ENCODE data around the gene TSPEAR.

The TSPEAR gene

DNA sequence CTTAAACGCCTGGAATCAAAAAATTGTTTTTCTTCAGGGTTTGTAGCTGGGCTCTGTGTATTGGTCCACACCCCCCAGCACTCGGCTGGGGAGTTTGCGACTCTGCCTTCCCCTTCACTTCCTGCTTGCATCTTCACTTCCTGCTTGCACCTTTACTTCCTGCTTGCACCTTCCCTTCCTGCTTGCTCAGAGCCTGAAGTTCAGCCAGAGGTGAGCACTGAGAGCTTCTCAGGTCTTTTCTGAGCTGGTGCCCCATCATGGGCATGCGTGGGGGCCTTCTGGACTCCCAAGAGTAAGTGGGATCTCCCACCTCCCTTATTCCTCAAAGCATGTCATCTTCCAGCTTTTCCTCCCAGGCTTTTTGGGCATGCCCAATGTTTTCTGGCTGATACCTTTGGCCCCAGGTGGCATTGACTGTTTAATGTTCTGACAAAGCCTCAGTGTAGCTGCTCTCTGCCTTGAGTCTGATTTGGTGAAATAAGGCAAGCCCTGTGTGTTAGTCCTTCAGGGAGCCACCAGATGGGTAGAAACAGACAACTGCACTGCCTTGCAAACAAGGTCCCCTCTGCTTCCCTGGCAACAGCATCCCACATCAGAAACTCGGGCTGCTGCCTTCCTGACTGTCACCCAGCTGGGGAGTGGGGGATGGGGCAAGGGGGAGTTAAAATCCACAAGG lies 163.6 kb downstream of the TSPEAR start:
- Histone ChIP-seq H3K4me2 (peak overlapping the region; percentile 0 to 73 (median 59); a peak in 19 of 22 replicates), H3K27me3 (no peaks in the 10 kb centered on the region), H3K9me3 (replicated peaks in 1 of 11) (peaks cover 14 to 22% (median 19%) of the 10 kb centered on the region in 11 experiments), H3K4me3 (no peak overlapping the region), H3K36me3 (no peaks in the 10 kb centered on the region; a peak in 1 of 22 replicates), H3K4me1 (peaks cover 10 to 44% (median 34%) of the 10 kb centered on the region in 10 experiments; a peak in 18 of 20 replicates), H3K9ac (no peak overlapping the region), H3K27ac (no peak overlapping the region), H4K20me1 (no peaks in the 10 kb centered on the region)
- TF ChIP-seq Cebpa-rat (IDR thresholded peaks at IDR 0.05) = no peak

DNA sequence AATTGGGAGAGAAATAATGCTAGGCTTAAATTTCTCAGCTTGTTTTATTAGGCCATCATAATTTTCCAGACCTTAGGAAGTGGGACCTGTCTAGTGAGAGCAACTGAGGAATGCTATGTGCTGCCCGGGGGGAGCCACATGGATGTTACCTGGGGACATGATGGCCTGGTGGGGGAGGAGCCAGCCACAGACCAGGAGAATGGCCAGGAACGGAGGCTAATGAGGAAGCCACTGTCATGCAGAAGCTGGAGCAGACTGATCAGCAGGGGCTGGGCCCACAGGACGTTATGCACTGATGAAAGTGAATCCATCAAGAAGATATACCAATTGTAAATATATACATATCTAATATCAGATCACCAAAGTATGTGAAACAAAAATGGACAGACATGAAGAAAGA lies 166.8 kb downstream of the TSPEAR start:
- H3K4me2 ChIP-seq = no peak overlapping the region
- H3K36me3 ChIP-seq = no peaks in the 10 kb centered on the region; a peak in 1 of 22 replicates
- TF ChIP-seq Cebpa-rat (IDR thresholded peaks at IDR 0.05) = no peak
- no peak overlapping the region for H3K27ac ChIP-seq
- H3K4me3 ChIP-seq = no peak overlapping the region
- no peak overlapping the region for H3K9ac ChIP-seq
- H3K4me1 ChIP-seq = peaks cover 15 to 34% (median 21%) of the 10 kb centered on the region in 10 experiments
- no peaks in the 10 kb centered on the region for H4K20me1 ChIP-seq
- peaks cover 14 to 22% (median 19%) of the 10 kb centered on the region in 11 experiments for H3K9me3 ChIP-seq (replicated peaks in 1 of 11)
- H3K27me3 ChIP-seq = no peaks in the 10 kb centered on the region

DNA sequence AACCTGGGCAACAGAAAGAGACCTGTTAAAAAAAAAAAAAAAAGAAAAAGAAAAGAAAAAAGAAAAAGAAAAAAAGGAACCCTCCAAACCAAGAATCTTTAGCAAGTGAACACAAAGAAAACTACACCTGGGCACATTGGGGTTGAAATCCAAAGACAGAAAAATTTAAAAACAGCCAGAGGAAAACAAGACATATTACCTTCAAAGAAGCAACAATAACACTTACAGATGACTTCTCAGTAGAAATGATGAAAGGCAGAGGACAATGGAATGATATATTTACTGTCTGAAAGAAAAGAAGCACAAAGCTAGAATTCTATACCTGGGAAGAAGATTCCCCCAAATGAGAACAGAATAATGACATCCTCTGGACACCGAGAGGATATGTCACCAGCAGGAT lies 168.7 kb downstream of the TSPEAR start:
- peaks cover 14 to 22% (median 18%) of the 10 kb centered on the region in 11 experiments for H3K9me3 ChIP-seq (replicated peaks in 1 of 11)
- TF ChIP-seq Cebpa-rat (IDR thresholded peaks at IDR 0.05) = no peak
- no peak overlapping the region for H3K27ac ChIP-seq
- H3K4me1 ChIP-seq = peaks cover 6 to 23% (median 9%) of the 10 kb centered on the region in 10 experiments
- H4K20me1 ChIP-seq = no peaks in the 10 kb centered on the region
- H3K4me2 ChIP-seq = no peak overlapping the region
- no peak overlapping the region for H3K4me3 ChIP-seq
- no peak overlapping the region for H3K9ac ChIP-seq
- no peaks in the 10 kb centered on the region for H3K27me3 ChIP-seq
- H3K36me3 ChIP-seq = no peaks in the 10 kb centered on the region; a peak in 1 of 22 replicates

DNA sequence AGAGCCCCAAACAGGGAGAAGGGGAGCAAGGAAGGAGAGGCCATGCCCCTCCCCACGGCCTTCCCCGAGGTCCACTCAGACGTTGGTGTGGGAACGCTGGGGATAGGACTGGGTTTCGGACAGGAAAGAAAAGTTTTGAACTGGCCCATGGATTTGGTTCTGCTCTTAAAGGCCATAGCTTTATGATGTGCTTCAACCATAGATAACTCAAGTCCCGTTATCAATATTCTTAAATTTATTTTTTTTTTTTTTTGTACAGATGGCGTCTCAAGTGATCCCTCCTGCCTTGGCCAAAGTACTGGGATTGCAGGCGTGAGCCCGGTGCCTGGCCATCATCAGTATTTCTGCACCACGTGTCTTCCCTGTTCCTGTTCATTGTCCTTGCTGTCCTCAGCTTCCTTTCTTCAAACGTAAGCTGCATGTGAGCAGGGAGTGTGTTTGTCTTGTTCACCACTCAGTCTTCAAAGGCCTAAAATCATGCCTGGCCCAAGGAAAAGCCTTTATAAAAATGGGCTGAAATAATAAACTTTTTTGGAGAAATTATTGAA lies 170.6 kb downstream of the TSPEAR start:
- Histone ChIP-seq H3K4me2 (peak overlapping the region in 4 of 11 experiments; percentile 16 to 44 (median 32); a peak in 2 of 22 replicates), H3K36me3 (no peaks in the 10 kb centered on the region), H4K20me1 (no peaks in the 10 kb centered on the region), H3K27ac (no peak overlapping the region), H3K9me3 (replicated peaks in 1 of 11) (peaks cover 0 to 6% (median under 1%) of the 10 kb centered on the region in 11 experiments; a peak in 8 of 22 replicates), H3K9ac (no peak overlapping the region), H3K4me1 (peaks cover 0 to 17% (median 2%) of the 10 kb centered on the region in 10 experiments; a peak in 4 of 20 replicates), H3K27me3 (no peaks in the 10 kb centered on the region), H3K4me3 (no peak overlapping the region)
- TF ChIP-seq Cebpa-rat (IDR thresholded peaks at IDR 0.05) = no peak

DNA sequence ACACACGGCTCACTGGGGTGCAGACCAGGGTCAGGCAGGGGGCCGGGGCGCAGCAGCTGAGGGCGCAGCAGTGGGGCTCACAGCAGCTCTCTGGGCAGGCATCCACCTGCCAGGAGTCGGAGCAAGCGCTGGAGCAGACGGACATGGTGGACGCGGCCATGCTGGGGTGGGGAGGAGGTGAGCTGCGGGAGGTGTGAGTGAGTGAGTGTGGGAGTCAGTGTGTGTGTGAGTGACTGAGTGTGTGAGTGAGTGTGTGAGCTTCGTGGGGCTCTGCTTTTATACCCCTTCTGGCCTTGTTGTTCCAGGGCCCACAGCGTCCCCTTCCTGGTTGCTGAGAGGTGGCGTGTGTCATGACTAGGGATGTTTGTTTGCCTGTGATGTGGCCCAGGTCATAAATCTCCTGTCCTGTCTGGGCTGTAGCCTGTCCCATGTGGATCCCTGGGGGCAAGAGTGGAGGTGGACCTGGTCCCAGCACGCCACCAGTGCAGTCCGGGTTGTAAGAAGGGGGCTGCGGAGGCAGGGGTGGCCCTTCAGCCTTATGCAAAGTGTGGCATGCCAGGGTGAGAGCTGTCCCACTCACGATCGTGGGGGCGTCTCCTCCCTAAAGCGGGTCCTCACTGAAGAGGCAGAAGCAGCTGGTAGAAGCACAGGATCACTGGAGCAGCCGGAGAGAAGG lies 171.2 kb downstream of the TSPEAR start, which contains the start of gene KRTAP10-1:
Gene KRTAP10-1 (minus strand): TSS at position 205 of the 676 bp plus-strand sequence. CDS start 45 bp downstream, at position 160.
- Histone ChIP-seq H3K27me3 (no peaks in the 10 kb centered on the region), H3K36me3 (no peaks in the 10 kb centered on the region), H4K20me1 (no peaks in the 10 kb centered on the region), H3K4me2 (peak within 1 kb of the TSS in 4 of 11 experiments; percentile 16 to 44 (median 32); a peak in 2 of 22 replicates), H3K9me3 (replicated peaks in 1 of 11) (no peaks in the 10 kb centered on the region; a peak in 1 of 22 replicates), H3K4me1 (peaks cover 0 to 17% (median 2%) of the 10 kb centered on the region in 10 experiments; a peak in 4 of 20 replicates), H3K9ac (no peak within 1 kb of the TSS), H3K4me3 (no peak within 1 kb of the TSS), H3K27ac (no peak within 1 kb of the TSS)
- no peak for TF ChIP-seq Cebpa-rat (IDR thresholded peaks at IDR 0.05)

DNA sequence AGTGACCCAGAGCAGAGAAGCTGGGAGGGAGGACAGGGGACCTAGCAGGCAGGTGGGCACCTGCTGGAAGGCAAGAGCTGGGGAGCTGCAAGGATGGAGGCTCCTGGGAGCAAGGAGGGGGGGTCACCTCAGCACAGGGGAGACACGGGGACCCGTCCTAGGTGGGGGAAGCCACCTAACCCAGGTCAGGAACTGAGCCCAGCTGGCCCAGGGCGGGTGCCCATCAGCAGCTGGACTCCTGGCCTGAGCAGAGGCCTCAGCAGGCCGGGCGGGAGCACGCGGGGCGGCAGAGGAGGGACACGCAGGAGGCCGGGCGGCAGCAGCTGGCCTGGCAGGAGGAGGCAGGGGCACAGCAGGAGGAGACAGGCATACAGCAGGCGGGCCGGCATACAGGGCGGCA lies 172.3 kb downstream of the TSPEAR start:
- Histone ChIP-seq H3K9ac (no peak overlapping the region), H3K27me3 (no peaks in the 10 kb centered on the region), H3K4me3 (no peak overlapping the region), H3K36me3 (no peaks in the 10 kb centered on the region), H4K20me1 (no peaks in the 10 kb centered on the region), H3K4me2 (no peak overlapping the region), H3K27ac (no peak overlapping the region), H3K9me3 (replicated peaks in 1 of 11) (no peaks in the 10 kb centered on the region), H3K4me1 (peaks cover 0 to 17% (median 4%) of the 10 kb centered on the region in 10 experiments; a peak in 5 of 20 replicates)
- TF ChIP-seq Cebpa-rat (IDR thresholded peaks at IDR 0.05) = no peak

DNA sequence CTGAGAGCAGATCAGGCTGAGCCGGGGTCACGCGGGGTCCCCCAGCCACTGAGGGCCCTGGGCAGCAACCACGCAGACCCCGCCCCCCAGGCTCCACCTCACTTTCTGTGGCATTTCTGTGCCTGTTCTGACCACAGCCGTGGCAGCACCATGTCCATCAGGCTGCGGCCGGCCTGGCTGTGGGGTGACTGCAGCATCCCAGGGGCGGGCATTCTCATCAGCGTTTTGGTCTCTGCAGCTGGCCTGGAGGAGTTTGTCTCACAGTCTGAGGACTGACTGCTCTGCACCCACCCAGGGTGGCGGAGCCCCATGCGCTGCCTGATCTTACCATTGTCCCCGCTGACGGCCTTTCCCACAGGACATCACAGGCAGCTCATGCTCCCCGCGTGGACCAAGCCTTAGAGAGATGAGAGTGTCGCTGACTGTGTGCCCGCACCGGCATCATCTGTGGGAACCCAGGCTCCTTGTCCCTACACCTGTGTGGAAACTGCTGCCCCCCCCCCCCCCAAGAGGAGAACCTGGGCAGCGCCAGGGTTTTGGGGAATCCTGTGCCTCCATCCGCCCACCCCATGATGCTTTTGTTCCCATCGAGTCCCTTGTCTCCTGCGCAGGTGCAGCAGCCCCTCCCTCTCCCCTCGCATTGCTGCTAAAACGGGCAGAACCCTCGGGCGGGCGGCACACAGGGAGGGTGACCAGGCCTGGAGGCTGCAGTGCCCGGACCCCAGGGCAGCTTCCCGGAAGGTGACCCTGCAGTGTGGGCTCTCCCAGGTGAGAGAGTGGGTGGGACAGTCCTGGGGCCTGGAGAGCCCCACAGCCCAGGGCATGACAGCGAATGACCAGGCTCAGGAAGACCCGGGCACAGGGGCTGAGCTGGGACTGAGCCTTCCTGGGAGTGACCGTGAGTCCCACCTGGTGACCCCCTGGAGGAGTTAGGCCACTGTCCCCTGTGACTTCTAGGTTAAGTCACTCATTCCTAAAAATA lies 173.2 kb downstream of the TSPEAR start:
- Histone ChIP-seq H3K9me3 (replicated peaks in 1 of 11) (no peaks in the 10 kb centered on the region), H4K20me1 (no peaks in the 10 kb centered on the region), H3K4me3 (no peak overlapping the region), H3K27me3 (no peaks in the 10 kb centered on the region), H3K36me3 (no peaks in the 10 kb centered on the region), H3K9ac (no peak overlapping the region), H3K4me1 (peaks cover 0 to 15% (median 4%) of the 10 kb centered on the region in 10 experiments; a peak in 5 of 20 replicates), H3K4me2 (no peak overlapping the region), H3K27ac (no peak overlapping the region)
- no peak for TF ChIP-seq Cebpa-rat (IDR thresholded peaks at IDR 0.05)

DNA sequence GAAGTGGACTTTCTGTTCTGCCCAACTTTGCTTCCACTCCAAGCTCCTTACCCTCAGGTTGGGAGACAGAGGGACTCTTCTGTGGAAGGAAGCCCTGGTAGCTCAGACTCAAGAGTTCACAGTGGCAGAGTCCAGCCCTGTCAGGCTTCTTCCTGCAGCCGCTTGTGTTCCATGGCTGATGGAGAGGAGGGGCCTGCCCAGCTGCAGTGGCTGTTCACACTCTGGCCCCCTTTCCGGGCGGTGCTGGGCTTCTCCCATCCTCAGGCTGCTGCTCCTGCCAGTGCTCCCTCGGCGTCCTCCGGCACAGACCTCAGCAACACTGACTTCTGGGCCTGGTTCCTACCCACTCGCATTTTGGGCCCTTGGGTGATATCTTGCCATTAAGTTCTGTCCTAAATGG lies 175.4 kb downstream of the TSPEAR start:
- TF ChIP-seq Cebpa-rat (IDR thresholded peaks at IDR 0.05) = no peak
- Histone ChIP-seq H3K27me3 (no peaks in the 10 kb centered on the region), H3K36me3 (no peaks in the 10 kb centered on the region)

More for the DNA sequence above, 175.4 kb downstream of the TSPEAR start:
- no peak overlapping the region for H3K4me3 ChIP-seq
- H3K9me3 ChIP-seq (replicated peaks in 1 of 11) = no peaks in the 10 kb centered on the region
- H3K4me2 ChIP-seq = no peak overlapping the region
- H4K20me1 ChIP-seq = no peaks in the 10 kb centered on the region
- H3K9ac ChIP-seq = no peak overlapping the region
- peaks cover 0 to 7% (median under 1%) of the 10 kb centered on the region in 10 experiments; a peak in 5 of 20 replicates for H3K4me1 ChIP-seq
- H3K27ac ChIP-seq = no peak overlapping the region

Data from BLaER1 treated with 17β-estradiol and CSF1 and Interleukin-3, amounts not matched to agents 10 nM and 100 nM (cell line).